ENCODE measurements around the gene ZFP91.

Gene ZFP91

DNA sequence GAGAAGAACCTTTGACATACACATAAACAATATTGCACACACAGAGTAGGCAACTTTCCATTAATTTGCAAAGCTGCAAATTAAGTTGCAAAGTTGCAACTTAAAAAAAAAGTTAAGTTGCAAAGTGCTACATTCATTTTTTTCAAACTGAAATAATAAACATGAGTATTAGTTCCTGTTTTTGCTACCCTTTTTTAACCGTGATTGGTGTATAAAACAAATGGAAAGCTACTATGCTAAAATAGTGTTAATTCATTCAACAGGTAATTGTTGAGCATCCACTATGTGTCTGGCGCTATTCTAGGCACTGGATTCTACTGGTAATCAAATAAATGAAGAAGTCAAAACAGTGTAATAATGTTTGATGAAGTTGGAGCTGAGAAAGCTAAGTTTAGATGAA is 8.1 kb downstream of the ZFP91 start:
- no peak for DNase-seq

DNA sequence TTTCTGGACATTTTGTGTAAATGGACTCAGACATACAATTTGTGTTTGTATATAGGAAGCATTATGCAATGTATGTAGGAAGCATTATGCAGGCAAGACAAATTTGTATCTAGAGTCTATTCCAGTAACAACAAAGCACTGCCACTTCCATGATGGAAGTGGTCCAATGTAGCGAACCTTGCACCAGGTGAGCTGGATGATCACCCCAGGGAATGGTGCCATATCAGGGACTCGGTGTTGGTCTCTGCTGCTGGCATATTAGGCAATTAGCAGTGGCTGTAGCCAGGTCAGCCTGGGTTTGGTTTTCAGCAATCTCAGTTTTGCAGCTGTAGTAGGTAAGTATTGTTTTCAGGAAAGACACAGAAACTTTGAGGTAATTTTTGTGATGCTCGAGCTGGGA is 12.8 kb downstream of the ZFP91 start:
- DNase-seq: no peak

GRCh38 chr11:58592760-58593472 is 14.1 kb downstream of the ZFP91 start:
- DNase-seq: no peak

GRCh38 chr11:58594826-58595225 is 16.0 kb downstream of the ZFP91 start:
- no peak for DNase-seq

DNA sequence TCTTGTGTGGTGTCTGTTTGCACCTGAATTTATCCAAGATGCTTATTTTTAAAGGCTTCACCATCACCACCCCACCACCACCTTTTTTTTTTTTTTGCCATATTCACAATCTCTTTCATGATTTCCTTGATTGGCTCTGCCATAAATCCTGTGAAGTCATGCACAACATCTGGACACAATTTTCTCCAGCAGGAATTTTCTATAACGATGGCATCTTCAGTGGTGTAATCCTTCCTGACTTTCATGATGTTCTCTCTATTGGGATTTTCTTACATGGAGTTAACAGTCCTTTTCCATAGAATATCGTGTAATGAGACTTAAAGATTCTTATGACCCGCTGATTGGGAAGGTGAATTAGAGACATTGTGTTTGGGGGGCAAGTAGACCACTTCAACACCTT is 17.8 kb downstream of the ZFP91 start:
- no peak for DNase-seq

DNA sequence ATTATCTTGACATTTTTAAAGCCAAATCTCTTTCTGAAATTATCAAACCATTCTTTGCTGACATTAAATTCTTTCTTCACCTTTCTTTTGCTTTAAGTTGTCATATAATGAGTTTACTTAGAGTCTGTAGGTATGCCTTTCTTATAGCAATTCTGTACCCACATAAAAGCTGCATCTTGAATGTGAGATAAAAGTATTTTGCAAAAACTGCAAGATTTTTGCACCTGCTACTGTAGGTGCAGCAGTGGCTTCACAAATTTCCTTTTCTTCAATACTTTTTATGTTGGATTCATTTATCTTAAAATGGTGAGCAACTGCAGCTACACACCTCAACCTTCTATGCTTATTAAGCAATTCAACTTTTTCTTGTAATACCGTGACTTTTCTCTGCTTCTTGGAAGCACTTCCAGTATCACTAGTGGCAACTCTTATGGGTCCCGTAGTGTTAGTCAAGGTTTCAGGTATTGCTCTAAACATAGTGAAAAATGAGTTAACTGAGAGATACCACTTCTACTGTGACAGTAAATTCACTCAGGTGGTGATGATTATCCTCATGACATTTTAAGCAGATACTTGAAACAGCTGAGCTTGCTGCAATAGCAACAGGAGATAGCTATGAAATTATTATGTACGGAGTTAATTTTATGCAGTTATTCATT is 18.8 kb downstream of the ZFP91 start:
- DNase-seq: no peak

GRCh38 chr11:58600510-58600909 is 21.6 kb downstream of the ZFP91 start:
- DNase-seq: no peak

- no peak for DNase-seq
These were observed 28.3 kb downstream of the ZFP91 start for GRCh38 chr11:58606930-58607714.

DNA sequence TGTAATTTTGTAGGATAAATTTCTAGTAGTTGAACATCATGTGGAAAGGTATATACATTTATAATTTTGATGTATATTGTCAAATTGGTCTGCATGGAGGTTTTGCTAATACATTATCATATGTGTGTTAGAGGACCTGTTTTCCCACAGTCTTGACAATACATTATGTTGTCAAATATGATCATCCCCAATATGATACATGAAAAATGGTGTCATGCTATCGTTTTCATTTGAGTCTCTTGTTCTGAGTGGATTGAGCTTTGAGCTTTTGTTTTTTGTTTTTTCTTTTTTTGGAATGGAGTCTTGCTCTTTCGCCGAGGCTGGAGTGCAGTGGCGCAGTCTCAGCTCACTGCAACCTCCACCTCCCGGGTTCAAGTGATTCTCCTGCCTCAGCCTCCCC is 29.5 kb downstream of the ZFP91 start:
- no peak for DNase-seq

GRCh38 chr11:58609723-58610122 is 30.9 kb downstream of the ZFP91 start:
- DNase-seq: no peak

DNA sequence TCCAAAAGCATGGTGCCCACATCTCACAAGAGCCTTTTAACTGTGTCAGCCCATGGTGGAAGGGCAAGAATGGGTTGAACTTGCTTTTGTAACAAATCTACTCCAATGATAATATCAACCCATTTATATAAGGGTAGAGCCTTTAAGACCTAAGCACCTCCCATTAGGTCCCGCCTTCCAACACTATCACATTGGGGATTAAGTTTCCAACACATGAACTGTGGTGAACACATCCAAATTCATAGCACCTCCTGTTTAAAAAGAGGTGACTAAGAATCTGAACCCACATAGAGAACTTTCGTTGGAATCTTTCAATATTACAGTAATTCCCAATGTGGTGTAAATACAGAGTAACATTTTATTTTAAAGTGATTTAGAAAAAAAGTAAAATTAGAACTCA is 34.4 kb downstream of the ZFP91 start:
- DNase-seq: no peak

- DNase-seq: no peak
These were observed 36.7 kb downstream of the ZFP91 start for GRCh38 chr11:58615559-58615958.

GRCh38 chr11:58616594-58616993 is 37.7 kb downstream of the ZFP91 start:
- DNase-seq: no peak

DNA sequence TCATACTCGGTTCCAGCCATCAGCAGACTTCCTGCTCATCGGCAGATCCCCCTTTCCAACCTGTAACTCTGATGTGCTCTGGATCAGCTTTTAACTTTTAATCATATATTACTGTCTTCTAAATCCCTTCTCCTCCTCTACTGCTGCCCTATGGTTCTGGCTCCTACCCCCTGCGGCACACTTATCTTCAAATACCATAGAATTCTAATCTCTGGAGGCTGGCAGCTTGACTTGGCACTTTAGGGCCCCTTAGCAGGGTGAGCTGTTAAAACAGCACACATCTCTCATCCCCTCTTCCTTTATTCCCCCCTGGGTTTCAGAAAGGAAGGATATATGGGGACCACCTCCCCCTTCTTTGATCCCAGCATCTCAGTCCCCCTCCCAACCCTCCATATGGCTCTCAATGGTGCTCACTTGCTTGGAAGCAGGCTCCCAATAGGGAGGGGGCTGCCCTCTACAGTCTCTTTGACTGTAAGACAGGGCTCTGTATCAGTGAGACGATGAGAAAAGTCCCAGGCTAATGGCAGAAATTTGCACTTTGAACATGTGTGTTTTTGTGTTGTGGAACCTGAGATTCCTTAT is 39.2 kb downstream of the ZFP91 start:
- no peak for DNase-seq

DNA sequence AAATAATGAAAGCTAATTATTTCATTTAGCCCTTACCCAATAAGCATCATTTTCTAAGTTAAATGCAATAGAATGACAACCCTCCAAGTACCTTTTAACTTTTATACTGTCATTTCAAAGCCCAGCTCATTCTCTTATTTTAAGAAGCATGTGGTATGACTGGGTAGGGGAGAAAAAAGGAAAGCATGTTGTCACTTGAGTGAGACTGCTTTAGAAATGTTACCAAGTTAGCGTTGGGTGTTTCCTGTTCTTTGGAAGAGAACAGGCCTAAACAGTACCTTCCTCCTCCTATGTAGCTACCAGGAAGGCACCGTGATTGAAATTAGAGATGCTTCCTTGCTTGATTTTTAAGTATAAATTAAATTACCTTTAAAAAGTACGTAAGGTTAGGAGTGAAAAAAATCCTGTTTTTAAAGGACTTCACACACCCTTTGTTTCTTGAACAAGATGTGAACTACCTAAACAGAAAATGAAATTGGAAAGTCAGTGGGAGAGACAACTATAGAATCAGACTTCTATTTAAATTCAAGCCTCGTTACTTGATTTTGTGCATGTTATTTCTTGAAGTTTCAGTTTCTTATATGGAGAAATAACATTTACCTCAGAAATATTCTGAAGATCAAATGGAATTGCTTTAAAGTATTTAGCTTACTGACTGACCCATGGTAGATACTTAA is 42.9 kb downstream of the ZFP91 start:
- no peak for DNase-seq

GRCh38 chr11:58622344-58622743 is 43.5 kb downstream of the ZFP91 start, which contains the start of gene CNTF:
Gene CNTF (plus strand): TSS chr11:58622665. CDS start chr11:58622753, 88 bp downstream.
- no peak for DNase-seq

DNA sequence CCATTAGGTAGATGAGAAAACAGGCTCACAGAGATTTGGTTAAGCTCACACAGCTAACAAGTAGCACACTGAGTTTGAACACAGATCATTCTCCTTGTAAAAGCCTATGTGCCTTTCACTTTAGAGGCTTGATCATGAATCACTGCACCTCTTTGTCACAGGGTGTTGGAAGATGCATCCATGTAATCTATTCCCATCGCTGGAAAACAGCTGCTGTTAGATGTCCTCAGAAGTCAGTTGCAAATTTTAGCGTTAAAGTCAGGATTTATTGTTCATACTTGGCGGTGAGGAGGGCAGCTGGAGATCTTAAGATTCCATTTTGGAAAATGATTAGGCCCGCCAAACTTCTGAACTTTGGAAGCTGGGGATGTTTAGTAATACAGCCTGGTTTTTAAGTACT is 46.2 kb downstream of the ZFP91 start:
- DNase-seq: no peak

- DNase-seq: no peak
These were observed 47.1 kb downstream of the ZFP91 start for GRCh38 chr11:58625826-58626460.

- no peak for DNase-seq
These were observed 48.1 kb downstream of the ZFP91 start for GRCh38 chr11:58626934-58627483.

DNA sequence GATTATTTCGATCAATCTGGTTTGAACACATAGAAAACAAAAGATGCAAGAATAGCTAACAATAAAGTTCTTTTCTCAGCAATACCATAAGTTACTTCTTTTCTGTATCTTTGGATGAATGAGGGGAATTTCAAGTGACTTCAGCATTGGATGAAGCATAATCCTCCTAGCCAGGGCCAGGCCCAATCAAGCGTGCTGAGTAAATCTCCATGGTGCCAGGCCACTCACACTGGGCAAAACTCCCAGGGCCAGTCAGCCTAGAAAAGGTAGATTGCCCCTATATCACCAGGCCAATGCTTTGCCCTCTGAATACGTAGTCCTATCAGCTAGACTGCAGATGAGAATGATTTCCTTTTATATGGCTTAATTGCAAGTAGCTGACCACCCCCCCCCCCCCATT is 49.6 kb downstream of the ZFP91 start:
- no peak for DNase-seq

GRCh38 chr11:58629857-58630256 is 51.0 kb downstream of the ZFP91 start:
- DNase-seq: no peak

- no peak for DNase-seq
These were observed 52.5 kb downstream of the ZFP91 start for GRCh38 chr11:58631378-58631777.

Measured in NCI-H1092 (cell line).